Measurements from ENCODE around the gene CALML3. TPM values are rescaled to one million over a fixed set of nuclear protein-coding genes. Genes with fewer than 3 reads are reported as not detected.
"Not testable (repeated sequence)": the region's sequence is repeated elsewhere in the genome, so short reads cannot be mapped to it uniquely, and the experiment has no call there.

CALML3 gene
- total RNA-seq, 4 donors from 2014 or later = 0.24 TPM; not detected in 3

DNA sequence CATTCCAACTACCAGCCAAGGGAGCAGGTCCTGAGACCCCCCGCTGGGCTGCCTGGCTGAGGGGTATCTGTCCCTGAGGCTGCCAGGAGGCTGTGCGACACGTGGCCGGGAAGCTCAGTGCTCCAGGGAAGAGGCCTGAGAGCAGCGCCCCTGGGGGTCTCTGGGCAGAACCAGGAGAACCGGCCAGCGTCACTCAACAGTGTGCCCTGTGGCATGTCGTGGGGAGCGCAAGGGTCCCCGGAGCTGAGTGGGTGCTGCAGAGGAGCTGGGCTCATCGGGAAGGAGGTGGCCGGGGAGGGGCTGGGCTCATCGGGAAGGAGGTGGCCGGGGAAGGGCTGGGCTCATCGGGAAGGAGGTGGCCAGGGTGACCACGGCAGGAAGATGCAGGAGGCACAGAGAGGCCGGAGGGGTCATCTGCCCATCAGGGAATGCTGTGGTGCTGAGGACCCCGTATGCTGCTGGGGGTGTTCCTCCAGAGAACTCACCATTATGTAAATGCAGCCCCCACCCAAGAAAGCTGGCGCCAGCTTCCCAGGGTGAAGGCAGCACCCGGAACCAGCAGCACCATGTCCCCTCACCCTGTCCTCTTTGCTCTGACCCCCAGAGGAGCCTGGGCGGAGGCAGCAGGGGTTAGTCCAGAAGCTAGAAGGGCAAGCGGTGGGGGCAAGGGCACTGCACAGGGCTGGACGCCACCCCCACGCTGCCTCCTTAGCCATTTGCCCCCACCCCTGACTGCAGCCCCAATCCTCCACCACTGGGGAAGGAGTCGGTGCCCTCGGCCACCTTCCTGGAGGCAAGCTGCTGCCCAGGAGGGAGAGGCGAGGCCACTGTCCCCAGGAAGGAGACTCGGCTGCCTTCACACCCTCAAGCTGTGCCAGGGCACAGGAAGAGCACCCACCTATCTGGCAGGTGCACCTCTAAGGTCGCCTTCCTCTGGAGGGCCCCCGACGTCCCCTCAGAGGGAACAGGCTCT is 33.3 kb downstream of the CALML3 start:
- no peak for DNase-seq
- intact Hi-C loops (cut with DNase I) = no loop called here
- 89 to 92% methylated on average over 20 to 28 of the region's 31 CpGs for WGBS, 2 donors

DNA sequence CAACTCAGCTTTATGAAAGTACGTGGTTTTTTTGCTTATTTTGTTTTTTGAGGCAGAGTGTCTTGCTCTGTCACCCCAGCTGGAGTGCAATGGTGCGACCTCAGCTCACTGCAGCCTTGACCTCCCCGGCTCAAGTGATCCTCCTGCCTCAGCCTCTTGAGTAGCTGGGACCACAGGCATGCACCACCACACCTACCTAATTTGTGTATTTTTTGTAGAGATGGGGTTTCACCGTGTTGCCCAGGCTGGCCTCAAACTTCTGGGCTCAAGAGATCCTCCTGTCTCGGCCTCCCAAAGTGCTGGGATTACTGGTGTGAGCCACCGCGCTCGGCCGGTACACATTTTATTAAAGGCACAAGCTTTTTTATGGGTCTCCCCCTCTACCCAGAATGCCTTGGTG is 34.3 kb downstream of the CALML3 start:
- H3K27me3 ChIP-seq; H3K36me3 ChIP-seq; DNase-seq; H3K9me3 ChIP-seq; intact Hi-C loops (cut with DNase I); H3K27ac ChIP-seq; H3K4me1 ChIP-seq; H3K4me3 ChIP-seq (replicated peaks in 1 of 3): not testable (repeated sequence)
- 83 to 91% methylated on average over 9 of the region's 9 CpGs for WGBS, 2 donors

More for the DNA sequence above, 33.3 kb downstream of the CALML3 start:
- Histone ChIP-seq H3K4me1 (peaks cover 6 to 14% of the 10 kb centered on the region in 2 donors), H3K36me3 (no peaks in the 10 kb centered on the region), H3K4me3 (replicated peaks in 1 of 3) (no peak overlapping the region), H3K27ac (no peak overlapping the region), H3K27me3 (no peaks in the 10 kb centered on the region), H3K9me3 (no peaks in the 10 kb centered on the region)
- TF ChIP-seq, protein P1, sequence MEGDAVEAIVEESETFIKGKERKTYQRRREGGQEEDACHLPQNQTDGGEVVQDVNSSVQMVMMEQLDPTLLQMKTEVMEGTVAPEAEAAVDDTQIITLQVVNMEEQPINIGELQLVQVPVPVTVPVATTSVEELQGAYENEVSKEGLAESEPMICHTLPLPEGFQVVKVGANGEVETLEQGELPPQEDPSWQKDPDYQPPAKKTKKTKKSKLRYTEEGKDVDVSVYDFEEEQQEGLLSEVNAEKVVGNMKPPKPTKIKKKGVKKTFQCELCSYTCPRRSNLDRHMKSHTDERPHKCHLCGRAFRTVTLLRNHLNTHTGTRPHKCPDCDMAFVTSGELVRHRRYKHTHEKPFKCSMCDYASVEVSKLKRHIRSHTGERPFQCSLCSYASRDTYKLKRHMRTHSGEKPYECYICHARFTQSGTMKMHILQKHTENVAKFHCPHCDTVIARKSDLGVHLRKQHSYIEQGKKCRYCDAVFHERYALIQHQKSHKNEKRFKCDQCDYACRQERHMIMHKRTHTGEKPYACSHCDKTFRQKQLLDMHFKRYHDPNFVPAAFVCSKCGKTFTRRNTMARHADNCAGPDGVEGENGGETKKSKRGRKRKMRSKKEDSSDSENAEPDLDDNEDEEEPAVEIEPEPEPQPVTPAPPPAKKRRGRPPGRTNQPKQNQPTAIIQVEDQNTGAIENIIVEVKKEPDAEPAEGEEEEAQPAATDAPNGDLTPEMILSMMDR (IDR thresholded peaks at IDR 0.05) = no peak
- no peak for TF ChIP-seq POLR2A (IDR thresholded peaks at IDR 0.05)

DNA sequence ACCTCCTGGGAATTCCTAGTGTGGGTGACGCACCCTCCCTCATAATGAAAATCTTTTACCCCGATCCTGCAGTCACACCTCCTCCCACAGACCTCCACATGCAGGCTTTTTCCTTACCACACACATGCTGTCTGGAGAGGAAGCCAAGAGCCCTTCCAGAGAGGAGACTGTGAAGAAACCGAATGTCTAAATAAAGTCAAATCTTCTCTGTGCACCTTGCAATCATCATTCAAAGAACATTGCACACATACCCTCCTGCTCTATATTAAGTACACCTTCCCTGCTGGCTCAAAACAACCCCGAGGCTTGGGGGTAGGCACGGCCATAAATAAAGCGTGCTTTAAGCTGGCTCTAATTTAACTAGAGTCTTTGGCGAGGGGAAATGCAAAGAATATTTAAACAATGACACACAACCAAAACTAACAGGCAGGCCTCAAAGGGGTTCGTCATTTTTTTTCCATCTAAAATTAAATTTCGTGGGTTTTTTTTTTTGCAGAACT is 34.9 kb downstream of the CALML3 start:
- Histone ChIP-seq H3K36me3 (no peaks in the 10 kb centered on the region), H3K4me3 (replicated peaks in 1 of 3) (no peak overlapping the region), H3K27ac (no peak overlapping the region), H3K4me1 (peaks cover 0 to 2% of the 10 kb centered on the region in 2 donors), H3K27me3 (no peaks in the 10 kb centered on the region), H3K9me3 (no peaks in the 10 kb centered on the region)
- intact Hi-C loops (cut with DNase I) = no loop called here
- no peak for TF ChIP-seq POLR2A (IDR thresholded peaks at IDR 0.05)
- TF ChIP-seq, protein P1 (IDR thresholded peaks at IDR 0.05) = no peak
- no peak for DNase-seq
- 74 to 76% methylated on average over 9 of the region's 9 CpGs for WGBS, 2 donors

DNA sequence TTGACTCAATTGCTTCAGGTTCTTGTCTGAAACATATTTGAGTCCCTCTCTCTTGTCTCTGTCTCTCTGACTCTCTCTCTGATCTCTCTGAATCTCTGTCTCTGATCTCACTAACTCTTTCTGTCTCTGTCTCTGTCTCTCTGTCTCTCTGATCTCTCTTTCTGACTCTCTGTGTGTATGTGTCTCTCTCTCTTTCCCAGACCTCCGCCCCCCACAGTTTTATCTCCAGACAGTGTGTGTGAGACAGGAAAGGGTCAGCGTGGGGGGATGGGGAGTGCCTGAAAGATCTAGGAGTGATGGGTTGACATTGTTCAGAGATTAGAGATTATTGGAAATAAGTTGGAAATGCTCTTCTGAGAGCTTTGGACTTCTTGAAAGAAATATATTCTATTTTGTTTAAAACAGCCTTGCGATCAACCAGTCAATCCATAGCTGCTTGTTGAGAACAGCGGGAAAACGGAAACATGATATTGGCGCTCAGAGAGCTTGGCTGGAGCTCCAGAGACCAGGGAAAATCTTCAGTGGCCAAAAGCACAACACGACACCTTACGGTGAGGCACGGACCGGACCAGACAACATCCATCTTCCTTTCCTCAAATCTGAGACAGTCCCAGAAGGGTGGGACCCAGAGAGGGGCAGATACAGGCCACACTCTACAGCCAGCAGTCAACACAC is 35.5 kb downstream of the CALML3 start:
- Histone ChIP-seq H3K4me3 (replicated peaks in 1 of 3) (no peak overlapping the region), H3K36me3 (no peaks in the 10 kb centered on the region), H3K9me3 (no peaks in the 10 kb centered on the region), H3K27me3 (no peaks in the 10 kb centered on the region), H3K27ac (no peak overlapping the region), H3K4me1 (no peaks in the 10 kb centered on the region)
- intact Hi-C loops (cut with DNase I) = no loop called here
- WGBS, 2 donors = 93 to 94% methylated on average over 10 of the region's 10 CpGs
- TF ChIP-seq POLR2A (IDR thresholded peaks at IDR 0.05) = no peak
- TF ChIP-seq, protein P1 (IDR thresholded peaks at IDR 0.05) = no peak
- no peak for DNase-seq

DNA sequence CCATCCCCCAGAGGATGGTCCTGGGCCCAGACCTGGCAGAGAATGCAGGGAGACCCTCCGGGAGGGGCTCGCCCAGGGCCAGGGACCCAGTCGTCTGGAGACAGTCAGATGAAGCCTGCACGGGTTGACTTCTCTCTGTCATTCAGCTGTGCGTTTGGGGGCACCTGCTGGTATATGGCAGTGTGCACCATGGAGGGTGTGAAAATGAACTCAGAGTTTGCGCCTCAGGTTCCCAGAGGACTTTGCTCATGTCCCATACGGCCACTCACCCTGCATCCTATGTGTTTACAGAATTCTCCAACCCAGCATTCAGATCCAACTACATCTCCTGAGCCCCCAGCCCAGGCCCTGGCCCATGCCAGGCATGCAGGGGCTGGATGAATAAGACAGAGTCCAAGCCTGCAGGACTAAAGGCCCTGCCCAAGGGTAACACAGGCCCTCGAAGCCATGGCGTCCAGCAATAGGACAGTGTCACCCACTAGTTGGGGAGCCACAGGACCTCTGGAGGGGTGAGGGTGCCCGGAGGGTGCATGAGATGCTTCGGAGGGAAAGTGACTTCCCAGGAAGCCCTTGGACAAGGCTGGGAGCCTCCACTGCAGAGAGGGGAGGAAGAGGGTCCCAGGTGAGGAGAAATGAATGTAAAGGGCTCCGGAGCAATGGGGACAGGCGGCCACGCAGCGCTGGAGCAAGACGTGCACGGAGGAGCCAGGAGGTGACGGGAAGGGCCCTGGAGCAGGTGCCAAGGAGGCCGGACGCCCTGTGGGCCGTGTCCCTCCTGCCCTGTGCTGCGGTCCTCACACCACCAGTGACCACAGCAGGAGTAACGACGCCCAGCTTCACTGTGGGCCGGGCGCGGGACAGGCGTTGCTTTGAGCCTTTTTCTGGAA is 36.3 kb downstream of the CALML3 start:
- no peak for DNase-seq
- intact Hi-C loops (cut with DNase I) = no loop called here
- WGBS, 2 donors = 92 to 95% methylated on average over 22 to 26 of the region's 28 CpGs

More for the DNA sequence above, 36.3 kb downstream of the CALML3 start:
- H3K36me3 ChIP-seq = no peaks in the 10 kb centered on the region
- no peaks in the 10 kb centered on the region for H3K9me3 ChIP-seq
- H3K4me3 ChIP-seq (replicated peaks in 1 of 3) = no peak overlapping the region
- H3K27me3 ChIP-seq = no peaks in the 10 kb centered on the region
- H3K4me1 ChIP-seq = no peaks in the 10 kb centered on the region
- TF ChIP-seq, protein P1 (IDR thresholded peaks at IDR 0.05) = no peak
- no peak for TF ChIP-seq POLR2A (IDR thresholded peaks at IDR 0.05)
- no peak overlapping the region for H3K27ac ChIP-seq
